ENCODE measurements around the gene MAST4.

Gene MAST4

DNA sequence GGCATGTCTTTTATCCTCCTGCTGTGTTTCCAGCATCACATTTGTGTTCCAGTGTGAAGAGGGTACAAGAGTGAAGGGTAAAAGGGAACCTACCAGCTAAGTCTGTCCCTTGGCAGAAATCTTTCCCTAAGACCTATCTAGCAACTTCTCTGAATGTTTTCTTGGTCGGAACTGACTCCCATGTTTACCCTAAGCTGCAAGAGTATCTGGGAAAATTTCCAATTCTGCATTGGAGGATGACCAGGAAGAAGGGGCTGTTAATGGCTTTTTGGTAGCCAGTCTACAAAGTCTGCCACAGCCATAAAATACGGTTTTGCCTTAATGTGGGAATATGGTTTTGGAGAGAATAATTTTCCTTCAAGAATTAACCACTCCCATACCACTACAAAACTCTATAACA, 75.1 kb downstream of the MAST4 start:
- Histone ChIP-seq H3K27ac (replicated peaks) (no peak overlapping the region), H3K27me3 (ENCODE audit: insufficient read depth, poor library complexity, severe bottlenecking) (no peaks in the 10 kb centered on the region), H3K4me3 (replicated peaks; ENCODE audit: insufficient read depth, low read length) (no peak overlapping the region)
- no peak for TF ChIP-seq POLR2AphosphoS5 (IDR thresholded peaks at IDR 0.05; ENCODE audit: low read depth)
- TF ChIP-seq, protein P1, sequence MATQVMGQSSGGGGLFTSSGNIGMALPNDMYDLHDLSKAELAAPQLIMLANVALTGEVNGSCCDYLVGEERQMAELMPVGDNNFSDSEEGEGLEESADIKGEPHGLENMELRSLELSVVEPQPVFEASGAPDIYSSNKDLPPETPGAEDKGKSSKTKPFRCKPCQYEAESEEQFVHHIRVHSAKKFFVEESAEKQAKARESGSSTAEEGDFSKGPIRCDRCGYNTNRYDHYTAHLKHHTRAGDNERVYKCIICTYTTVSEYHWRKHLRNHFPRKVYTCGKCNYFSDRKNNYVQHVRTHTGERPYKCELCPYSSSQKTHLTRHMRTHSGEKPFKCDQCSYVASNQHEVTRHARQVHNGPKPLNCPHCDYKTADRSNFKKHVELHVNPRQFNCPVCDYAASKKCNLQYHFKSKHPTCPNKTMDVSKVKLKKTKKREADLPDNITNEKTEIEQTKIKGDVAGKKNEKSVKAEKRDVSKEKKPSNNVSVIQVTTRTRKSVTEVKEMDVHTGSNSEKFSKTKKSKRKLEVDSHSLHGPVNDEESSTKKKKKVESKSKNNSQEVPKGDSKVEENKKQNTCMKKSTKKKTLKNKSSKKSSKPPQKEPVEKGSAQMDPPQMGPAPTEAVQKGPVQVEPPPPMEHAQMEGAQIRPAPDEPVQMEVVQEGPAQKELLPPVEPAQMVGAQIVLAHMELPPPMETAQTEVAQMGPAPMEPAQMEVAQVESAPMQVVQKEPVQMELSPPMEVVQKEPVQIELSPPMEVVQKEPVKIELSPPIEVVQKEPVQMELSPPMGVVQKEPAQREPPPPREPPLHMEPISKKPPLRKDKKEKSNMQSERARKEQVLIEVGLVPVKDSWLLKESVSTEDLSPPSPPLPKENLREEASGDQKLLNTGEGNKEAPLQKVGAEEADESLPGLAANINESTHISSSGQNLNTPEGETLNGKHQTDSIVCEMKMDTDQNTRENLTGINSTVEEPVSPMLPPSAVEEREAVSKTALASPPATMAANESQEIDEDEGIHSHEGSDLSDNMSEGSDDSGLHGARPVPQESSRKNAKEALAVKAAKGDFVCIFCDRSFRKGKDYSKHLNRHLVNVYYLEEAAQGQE (IDR thresholded peaks at IDR 0.05; ENCODE audit: insufficient replicate concordance, low read depth), result no peak
- no peak for TF ChIP-seq GABPA (IDR thresholded peaks at IDR 0.05; ENCODE audit: low read depth)
- TF ChIP-seq SPI1 (IDR thresholded peaks at IDR 0.05; ENCODE audit: borderline replicate concordance, low read depth), result no peak
- no peak for DNase-seq (ENCODE audit: low read depth in 1 of 2, low spot score in 1 of 2)

DNA sequence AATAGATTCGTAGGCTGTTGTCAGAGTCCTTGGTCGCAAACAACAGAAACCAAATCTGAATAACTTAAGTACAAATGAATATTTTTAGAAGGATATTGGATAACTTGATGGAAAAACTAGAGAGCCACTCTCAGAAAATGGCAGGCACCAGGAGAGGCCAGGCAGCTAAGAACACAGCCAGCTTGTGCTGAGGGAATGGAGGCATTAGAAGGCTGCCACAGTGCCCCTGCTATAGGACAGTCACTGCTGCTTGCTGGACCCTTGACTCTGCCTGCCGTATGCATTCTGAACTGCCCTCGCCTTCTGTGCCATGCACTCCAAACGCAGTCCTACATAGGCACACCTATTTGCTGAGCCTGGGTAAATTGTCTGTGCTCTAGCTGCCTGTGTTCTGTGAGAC, 78.6 kb downstream of the MAST4 start:
- no peak overlapping the region for H3K27ac ChIP-seq (replicated peaks)
- H3K27me3 ChIP-seq (ENCODE audit: insufficient read depth, poor library complexity, severe bottlenecking), result no peaks in the 10 kb centered on the region
- H3K4me3 ChIP-seq (replicated peaks; ENCODE audit: insufficient read depth, low read length), result no peak overlapping the region
- TF ChIP-seq POLR2AphosphoS5 (IDR thresholded peaks at IDR 0.05; ENCODE audit: low read depth) (no peak), SPI1 (IDR thresholded peaks at IDR 0.05; ENCODE audit: borderline replicate concordance, low read depth) (no peak), GABPA (IDR thresholded peaks at IDR 0.05; ENCODE audit: low read depth) (no peak)
- TF ChIP-seq, protein P2, sequence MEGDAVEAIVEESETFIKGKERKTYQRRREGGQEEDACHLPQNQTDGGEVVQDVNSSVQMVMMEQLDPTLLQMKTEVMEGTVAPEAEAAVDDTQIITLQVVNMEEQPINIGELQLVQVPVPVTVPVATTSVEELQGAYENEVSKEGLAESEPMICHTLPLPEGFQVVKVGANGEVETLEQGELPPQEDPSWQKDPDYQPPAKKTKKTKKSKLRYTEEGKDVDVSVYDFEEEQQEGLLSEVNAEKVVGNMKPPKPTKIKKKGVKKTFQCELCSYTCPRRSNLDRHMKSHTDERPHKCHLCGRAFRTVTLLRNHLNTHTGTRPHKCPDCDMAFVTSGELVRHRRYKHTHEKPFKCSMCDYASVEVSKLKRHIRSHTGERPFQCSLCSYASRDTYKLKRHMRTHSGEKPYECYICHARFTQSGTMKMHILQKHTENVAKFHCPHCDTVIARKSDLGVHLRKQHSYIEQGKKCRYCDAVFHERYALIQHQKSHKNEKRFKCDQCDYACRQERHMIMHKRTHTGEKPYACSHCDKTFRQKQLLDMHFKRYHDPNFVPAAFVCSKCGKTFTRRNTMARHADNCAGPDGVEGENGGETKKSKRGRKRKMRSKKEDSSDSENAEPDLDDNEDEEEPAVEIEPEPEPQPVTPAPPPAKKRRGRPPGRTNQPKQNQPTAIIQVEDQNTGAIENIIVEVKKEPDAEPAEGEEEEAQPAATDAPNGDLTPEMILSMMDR (IDR thresholded peaks at IDR 0.05; ENCODE audit: insufficient read depth, low read length), result no peak
- TF ChIP-seq, protein P1 (IDR thresholded peaks at IDR 0.05; ENCODE audit: insufficient replicate concordance, low read depth), result no peak
- no peak for DNase-seq (ENCODE audit: low read depth in 1 of 2, low spot score in 1 of 2)

DNA sequence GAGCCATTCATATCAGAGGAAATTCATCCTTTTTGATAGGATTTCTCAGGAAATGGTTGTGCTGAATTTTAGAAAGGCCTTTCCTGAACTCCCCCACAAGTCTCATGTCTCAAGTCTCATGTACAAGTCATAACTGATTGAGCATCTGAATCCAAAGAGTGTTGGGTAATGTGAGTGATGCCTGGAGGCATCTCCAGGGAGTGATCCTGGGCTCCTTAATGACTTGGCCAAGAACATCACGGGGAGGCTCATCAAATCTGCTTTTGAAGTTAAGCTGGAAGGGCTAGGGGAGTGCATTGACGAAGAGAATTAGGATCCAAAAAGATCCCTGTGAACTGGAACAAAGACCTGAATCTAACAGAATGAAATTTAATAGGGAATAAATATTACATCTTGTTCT, 79.2 kb downstream of the MAST4 start:
- Histone ChIP-seq H3K27me3 (ENCODE audit: insufficient read depth, poor library complexity, severe bottlenecking) (no peaks in the 10 kb centered on the region), H3K27ac (replicated peaks) (no peak overlapping the region), H3K4me3 (replicated peaks; ENCODE audit: insufficient read depth, low read length) (no peak overlapping the region)
- TF ChIP-seq GABPA (IDR thresholded peaks at IDR 0.05; ENCODE audit: low read depth), result no peak
- TF ChIP-seq SPI1 (IDR thresholded peaks at IDR 0.05; ENCODE audit: borderline replicate concordance, low read depth), result no peak
- TF ChIP-seq, protein P1 (IDR thresholded peaks at IDR 0.05; ENCODE audit: insufficient replicate concordance, low read depth), result no peak
- TF ChIP-seq POLR2AphosphoS5 (IDR thresholded peaks at IDR 0.05; ENCODE audit: low read depth), result no peak
- TF ChIP-seq, protein P2 (IDR thresholded peaks at IDR 0.05; ENCODE audit: insufficient read depth, low read length), result no peak
- DNase-seq (ENCODE audit: low read depth in 1 of 2, low spot score in 1 of 2), result no peak
